GM19025 (cell line): ENCODE data around the gene TUBB3.

Experiments
- ATAC-seq: cut with Tn5 transposase; IDR thresholded peaks from one replicate; pipeline ENCODE4 v1.9.1; 2021; ENCODE audit warnings: mild to moderate bottlenecking, low read depth, moderate library complexity; ENCODE audit not compliant: unreplicated experiment

The TUBB3 gene

DNA sequence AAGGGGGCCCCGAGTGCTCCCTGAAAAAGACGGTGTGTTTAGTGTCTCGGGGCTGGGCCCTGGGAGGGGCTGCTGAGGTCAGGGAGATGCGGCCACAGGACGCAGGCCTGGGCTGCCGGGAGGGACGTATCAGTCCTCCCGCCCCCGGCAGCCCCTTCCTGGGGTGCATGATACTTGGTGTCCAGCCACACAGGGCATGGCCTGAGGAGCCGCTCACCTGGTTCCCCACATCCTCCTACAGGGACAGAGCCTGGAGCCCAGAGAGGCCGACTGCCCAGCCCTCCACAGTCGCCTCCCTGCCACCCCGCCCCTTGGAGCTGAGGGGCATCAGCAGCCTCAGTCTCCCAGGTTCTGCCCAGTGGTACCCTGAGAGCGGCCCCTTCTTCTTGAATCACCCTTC lies 13.4 kb downstream of the TUBB3 start:
- ATAC-seq = no peak

DNA sequence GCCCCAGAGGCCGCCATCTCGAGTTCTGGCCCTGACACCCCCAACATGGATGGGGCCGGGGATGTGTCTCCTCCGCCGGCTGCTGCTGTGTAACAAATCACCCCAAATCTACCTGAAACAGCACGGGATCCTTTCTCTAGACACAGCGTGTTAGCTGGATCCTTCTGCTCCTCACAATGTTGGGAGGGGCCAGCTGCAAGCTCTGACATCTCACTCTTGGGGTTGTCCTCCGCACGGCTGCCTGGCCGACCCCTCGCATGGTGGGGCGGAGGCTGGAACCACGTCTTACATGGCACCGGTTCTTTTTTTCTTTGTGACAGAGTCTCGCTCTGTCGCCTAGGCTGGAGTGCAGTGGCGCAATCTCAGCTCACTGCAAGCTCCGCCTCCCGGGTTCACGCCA lies 13.8 kb downstream of the TUBB3 start:
- ATAC-seq = no peak

DNA sequence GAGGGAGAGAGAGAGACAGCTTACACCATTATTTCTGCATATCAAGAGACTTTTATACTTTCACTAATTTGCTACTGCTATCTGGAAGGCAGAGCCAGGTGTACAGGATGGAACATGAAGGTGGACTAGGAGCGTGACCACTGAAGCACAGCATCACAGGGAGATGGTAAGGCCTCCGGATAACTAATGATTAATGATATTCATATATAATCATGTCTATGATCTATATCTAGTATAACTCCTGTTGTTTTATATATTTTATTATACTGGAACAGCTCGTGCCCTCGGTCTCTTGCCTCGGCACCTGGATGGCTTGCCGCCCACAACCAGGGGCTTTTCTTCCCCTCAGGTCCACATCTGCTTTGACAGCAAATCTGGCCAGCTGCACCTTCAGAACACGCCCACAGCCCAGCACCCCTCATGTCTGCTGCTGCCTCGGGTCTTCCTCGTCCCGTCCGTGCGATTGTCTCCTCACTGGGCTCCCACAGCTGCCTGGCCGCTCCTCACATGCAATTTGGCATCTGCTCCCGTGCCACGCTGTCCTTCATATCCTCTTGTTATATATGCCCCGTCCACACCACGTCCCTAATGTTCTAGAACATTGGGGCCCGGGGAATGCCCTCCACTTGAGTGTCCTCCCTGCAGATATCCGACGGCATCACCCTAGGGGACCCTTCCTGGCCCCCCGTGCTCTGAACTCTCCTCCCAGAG lies 15.2 kb downstream of the TUBB3 start:
- ATAC-seq = no peak

- no peak for ATAC-seq
Measured at GRCh38 chr16:89944773-89945172, 21.6 kb downstream of the TUBB3 start.

DNA sequence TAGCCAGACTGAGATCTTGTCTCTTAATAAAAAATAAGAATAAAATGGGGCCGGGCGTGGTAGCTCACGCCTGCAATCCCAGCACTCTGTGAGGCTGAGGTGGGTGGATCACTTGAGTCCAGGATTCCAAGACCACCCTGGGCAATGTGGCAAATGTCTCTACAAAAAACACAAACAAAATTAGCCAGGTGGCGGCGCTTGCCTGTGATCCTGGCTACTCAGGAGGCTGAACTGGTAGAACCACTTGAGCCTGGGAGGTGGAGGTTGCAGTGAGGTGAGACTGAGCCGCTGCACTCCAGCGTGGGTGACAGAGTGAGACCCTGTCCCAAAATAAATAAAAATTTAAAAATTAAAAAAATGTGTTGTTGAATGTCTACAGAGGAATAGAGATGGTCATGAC lies 22.5 kb downstream of the TUBB3 start:
- no peak for ATAC-seq

GRCh38 chr16:89946515-89946914 lies 23.4 kb downstream of the TUBB3 start:
- no peak for ATAC-seq

- ATAC-seq = no peak
Measured at GRCh38 chr16:89949121-89949742, 26.1 kb downstream of the TUBB3 start.

GRCh38 chr16:89949756-89950155 lies 26.6 kb downstream of the TUBB3 start:
- no peak for ATAC-seq

- no peak for ATAC-seq
Measured at GRCh38 chr16:89951509-89951908, 28.4 kb downstream of the TUBB3 start.

DNA sequence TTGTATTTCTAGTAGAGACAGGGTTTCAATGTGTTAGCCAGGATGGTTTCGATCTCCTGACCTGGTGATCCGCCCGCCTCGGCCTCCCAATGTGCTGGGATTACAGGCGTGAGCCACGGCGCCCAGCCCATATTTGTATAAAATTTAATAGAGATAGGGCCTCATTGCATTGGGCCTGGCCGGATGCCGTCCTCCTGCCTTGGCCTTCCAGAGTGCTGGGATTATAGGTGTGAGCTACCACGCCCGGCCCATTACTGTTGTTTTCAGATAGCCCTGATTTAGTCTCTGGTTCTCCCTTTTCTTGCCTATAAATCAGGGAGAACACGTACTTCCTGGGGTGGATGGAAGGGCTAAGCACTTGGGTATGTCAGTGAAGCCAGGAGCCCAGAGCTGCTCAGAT lies 28.9 kb downstream of the TUBB3 start:
- ATAC-seq = no peak

- ATAC-seq = no peak
Measured at GRCh38 chr16:89952551-89952950, 29.4 kb downstream of the TUBB3 start.

GRCh38 chr16:89953671-89954406 lies 30.7 kb downstream of the TUBB3 start:
- ATAC-seq = no peak

GRCh38 chr16:89954462-89954861 lies 31.3 kb downstream of the TUBB3 start:
- ATAC-seq = no peak

DNA sequence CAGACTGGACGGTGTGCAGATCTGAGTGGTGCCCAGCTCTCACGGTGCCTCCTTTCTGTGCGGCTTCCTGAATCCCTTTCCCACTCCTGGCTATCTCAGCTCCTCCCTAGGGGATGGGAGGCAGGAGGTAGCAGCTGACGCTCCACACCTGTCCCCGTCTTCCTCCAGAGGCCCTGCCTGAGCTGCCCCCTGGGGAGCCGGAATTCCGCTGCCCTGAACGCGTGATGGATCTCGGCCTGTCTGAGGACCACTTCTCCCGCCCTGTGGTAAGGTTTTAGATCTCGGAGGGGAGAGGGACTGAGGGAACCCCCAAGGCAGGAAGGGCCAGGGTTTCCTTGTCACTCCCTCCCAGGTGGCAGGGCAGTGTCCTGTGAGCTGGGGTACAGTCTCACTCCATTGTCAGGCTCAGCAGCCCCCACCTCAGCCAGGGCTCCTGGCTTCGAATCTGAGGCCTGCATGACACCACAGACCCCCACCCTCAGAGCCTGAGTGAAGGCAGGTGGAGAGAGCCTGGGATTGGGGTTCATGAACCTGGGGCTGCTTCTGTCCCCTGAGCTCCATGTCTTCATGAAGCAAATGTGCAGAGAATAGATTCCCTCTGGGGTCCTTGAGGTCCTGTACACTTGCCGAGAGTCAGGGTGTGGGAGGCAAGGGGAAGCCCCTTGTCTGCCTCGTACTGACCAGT lies 32.0 kb downstream of the TUBB3 start:
- ATAC-seq = no peak

DNA sequence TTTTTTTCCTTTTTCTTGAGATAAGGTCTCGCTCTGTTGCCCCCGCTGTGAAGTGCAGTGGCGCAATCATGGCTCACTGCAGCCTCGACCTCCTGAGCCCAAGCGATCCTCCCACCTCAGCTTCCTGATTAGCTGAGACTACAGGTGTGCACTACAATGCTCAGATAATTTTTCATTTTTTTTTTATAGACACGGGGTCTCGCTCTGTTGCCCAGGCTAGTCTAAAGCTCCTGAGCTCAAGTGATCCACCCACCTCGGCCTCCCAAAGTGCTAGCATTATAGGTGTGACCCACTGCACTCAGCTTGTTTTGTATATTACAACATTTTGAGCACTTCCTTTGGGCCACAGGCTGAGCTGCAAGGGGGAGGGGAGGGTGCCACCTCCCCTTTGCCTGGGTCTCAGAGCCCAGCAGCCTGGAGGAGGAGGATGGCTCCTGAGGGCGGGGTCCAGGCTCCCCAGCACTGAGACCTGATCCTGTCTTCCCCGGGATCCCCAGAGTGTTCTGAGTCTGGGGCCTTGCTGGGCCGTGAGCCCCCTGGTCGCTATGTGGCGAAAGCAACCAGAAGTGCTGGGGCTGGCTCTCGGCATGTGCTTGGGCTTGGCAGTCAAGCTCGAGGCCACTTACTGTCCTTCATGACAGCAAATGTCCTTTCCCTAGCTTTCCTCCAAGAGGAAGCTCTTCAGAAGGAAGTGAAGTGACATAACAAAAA lies 33.5 kb downstream of the TUBB3 start:
- ATAC-seq = no peak

DNA sequence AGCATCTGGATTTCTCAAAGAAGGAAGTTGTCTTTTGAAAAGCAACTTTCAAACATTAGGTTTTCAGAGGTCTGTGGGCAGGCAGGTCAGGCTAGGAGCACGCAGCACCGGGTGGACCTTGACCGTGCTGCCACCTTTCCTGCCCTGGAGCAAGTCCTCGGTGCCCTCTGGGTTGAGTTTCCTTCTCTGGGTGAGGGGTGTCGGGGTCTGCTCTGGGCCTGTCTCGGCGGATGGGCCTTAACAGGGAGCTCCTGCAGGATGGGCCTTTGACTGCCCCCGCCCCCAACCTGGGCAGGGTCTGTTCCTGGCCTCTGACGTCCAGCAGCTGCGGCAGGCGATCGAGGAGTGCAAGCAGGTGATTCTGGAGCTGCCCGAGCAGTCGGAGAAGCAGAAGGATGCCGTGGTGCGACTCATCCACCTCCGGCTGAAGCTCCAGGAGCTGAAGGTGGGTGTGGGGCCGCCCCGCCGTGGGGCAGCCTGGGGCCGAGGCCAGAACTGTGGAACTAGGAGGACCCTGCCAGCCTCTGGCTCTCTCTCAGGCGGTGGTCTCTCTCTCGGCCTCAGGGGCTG lies 34.2 kb downstream of the TUBB3 start:
- no peak for ATAC-seq

DNA sequence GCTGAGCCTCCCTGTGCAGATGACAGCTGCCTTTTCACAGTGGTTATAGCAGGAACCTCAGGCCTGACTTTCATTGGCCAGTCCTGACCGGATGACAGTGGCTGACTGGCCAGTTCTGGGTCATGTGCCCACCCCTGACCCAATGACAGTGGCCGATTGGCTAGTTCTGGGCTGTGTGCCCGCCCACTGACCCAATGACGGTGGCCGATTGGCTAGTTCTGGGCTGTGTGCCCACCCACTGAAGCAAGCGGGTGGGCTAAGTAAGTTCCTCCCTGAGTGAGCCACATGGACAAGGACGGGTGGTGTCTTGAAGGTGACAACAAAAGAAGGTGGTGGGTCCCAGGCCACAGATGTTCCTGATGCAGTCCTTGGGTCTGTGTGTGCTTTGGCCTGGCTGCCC lies 34.9 kb downstream of the TUBB3 start:
- ATAC-seq = no peak

GRCh38 chr16:89958596-89958995 lies 35.5 kb downstream of the TUBB3 start:
- ATAC-seq = no peak

- no peak for ATAC-seq
Measured at GRCh38 chr16:89960966-89961365, 37.8 kb downstream of the TUBB3 start.

GRCh38 chr16:89961920-89962319 lies 38.8 kb downstream of the TUBB3 start:
- no peak for ATAC-seq
